Sigmoid colon (tissue), 4 donors: Measurements from ENCODE around the gene TEC.

Source experiments
- POLR2A ChIP-seq, 2 donors: fragments of 450-650 bp; IDR thresholded peaks; one replicate each; pipeline ENCODE4 v1.6.1; 2016; ENCODE audit warnings: antibody characterized with exemption in 2 of 2, mild to moderate bottlenecking in 2 of 2, moderate library complexity in 2 of 2
- POLR2AphosphoS5 ChIP-seq, 4 donors: sonication (generic); formaldehyde crosslinking; IDR thresholded peaks; one replicate each; pipeline ENCODE4 v1.6.1; 2017; ENCODE audit warnings: antibody characterized with exemption in 4 of 4
- TF ChIP-seq, protein P1 (sequence below), 4 experiments: fragments of 450-650 bp in 3 of 4; fragments of 200-600 bp in 1 of 4; IDR thresholded peaks; one replicate each; pipeline ENCODE4 v1.5.1; 2016 to 2019; ENCODE audit warnings: antibody characterized with exemption in 4 of 4, mild to moderate bottlenecking in 3 of 4, moderate library complexity in 2 of 4

DNA sequence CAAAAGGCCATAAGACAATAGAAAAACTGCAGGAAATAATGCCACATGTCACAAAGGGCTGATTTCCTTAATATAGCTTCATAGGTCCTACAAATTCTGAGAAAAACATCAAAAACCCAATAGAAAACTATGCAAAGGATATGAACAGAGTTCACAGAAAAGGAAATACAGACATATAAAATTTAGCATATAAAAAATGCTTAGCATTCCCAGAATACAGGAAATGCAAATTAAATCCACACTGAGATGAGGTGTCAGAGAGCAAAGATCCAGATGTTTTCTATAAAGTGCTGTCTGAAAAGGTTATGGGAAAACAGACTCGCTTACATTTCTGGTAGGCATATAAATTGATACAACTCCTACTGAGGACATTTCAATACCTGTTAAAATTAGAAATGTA is 169.4 kb downstream of the TEC start:
- TF ChIP-seq, protein P1, sequence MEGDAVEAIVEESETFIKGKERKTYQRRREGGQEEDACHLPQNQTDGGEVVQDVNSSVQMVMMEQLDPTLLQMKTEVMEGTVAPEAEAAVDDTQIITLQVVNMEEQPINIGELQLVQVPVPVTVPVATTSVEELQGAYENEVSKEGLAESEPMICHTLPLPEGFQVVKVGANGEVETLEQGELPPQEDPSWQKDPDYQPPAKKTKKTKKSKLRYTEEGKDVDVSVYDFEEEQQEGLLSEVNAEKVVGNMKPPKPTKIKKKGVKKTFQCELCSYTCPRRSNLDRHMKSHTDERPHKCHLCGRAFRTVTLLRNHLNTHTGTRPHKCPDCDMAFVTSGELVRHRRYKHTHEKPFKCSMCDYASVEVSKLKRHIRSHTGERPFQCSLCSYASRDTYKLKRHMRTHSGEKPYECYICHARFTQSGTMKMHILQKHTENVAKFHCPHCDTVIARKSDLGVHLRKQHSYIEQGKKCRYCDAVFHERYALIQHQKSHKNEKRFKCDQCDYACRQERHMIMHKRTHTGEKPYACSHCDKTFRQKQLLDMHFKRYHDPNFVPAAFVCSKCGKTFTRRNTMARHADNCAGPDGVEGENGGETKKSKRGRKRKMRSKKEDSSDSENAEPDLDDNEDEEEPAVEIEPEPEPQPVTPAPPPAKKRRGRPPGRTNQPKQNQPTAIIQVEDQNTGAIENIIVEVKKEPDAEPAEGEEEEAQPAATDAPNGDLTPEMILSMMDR (IDR thresholded peaks at IDR 0.05): no peak
- TF ChIP-seq POLR2AphosphoS5 (IDR thresholded peaks at IDR 0.05): no peak
- no peak for TF ChIP-seq POLR2A (IDR thresholded peaks at IDR 0.05)
